Measurements from ENCODE around the gene TBX20.

Gene TBX20, protein sequence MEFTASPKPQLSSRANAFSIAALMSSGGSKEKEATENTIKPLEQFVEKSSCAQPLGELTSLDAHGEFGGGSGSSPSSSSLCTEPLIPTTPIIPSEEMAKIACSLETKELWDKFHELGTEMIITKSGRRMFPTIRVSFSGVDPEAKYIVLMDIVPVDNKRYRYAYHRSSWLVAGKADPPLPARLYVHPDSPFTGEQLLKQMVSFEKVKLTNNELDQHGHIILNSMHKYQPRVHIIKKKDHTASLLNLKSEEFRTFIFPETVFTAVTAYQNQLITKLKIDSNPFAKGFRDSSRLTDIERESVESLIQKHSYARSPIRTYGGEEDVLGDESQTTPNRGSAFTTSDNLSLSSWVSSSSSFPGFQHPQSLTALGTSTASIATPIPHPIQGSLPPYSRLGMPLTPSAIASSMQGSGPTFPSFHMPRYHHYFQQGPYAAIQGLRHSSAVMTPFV

DNA sequence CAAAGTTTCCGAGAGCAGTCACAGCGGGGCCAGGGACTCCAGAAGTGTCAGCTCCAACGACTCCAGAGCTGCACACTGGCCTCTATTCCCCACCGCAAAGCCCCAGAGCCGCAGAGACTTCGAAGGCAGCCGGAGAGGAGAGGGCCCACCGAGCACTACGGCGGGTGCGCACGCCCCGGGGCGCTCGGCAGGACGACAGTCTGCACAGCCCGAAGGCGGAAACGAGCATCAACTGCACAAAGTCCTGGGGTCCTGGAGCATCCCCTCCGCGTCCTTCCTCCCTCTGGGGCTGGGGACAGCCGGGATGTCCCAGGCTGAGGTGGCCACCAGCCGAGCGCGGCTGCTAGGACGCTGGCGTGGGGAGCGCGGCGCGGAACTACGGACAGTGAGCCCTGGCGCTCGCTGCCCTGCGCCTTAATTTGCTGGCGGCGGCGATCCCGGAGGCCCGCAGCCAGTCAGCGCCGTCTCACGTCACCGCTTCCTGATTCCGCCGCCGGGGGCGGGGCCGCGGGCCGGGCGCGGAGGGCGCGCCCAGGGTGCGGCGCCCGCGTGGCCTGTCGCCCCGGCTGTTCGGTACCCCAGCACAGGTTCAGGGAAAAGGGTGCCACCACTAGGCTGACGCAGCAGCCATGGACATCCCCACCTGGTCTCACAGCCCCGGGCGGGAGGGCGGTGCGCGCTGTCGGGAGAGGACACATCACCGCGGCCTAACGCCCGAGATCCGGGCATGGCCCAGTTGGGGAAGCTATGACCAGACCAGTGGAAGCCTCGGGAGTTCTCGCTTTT, at the start of gene TBX20:
TBX20 (minus strand) TSS at position 391 of the 786 bp plus-strand sequence. CDS start 480 bp downstream, outside the sequence.
- DNase-seq, result no peak

DNA sequence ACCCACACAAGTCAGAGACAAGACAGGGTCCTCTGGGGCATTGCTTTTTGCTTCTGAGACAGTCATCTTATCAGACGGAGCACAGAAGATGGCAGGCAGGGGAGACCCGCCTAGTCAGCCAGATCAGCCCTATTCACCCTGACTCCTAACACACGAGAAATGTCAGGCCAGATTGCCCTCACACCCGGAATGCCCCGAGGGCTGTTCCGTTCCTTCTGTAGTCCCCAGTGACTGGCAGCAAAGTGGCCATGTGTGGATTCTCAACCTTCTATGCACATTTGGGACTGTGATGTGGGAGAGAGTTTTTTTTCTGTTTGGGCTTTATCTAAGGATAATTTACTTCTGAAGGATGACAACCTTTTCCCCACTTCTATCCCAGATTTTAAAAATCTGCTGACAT, 35.5 kb upstream of the TBX20 start:
- no peak for DNase-seq

DNA sequence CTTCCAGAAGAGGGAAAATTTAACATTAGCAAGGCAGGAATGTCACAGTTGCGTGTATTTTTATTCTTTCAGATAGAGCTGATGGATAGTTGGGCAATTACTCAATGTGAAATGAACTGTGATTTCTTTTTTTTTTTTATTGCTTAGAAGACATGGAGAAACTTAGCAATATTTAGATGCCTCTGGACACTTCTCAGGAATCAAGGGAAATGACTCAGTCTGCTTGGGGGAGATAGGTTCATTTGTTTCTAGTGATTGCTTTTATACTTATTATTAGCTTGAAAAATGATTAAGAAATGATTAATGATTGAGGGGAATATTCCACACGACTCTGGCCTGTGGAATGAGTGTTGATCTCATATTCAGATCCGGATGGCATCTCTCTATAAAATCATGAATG, 33.1 kb upstream of the TBX20 start:
- no peak for DNase-seq

DNA sequence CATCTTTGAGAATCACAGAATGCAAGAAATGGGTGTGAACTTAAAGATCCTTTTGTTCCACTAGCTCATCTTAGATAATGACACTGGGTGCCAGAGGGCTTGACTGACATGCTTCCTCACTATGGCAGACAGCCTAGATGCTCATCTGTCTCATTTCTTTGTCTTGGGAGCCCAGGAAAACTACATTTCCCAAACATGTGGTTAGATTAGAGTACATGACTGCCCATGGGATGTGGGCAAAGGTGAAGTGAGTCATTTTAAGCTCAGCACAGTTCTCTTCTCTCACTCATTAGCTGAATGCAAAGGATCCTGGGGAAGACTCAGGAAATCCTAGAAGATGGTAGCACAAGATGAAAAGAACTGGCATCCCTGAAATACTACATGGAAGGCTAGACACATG, 32.5 kb upstream of the TBX20 start:
- no peak for DNase-seq

DNA sequence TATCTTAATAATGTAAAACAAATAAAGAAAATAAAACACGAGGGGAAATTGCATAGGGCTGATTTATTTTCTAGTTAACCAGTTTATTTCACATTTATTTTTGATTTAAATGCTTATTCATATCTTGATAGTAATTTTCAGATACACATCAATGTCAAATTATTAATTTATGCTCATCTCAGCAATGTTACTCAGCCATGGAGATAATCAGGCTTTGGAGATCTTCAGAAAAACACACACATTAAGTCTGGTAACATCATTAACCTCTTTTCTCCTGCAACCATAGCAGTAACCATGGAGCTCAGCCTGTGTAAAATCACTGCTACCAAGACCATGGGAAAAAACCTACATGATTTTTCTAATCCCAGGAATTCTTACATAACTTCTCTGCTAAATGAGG, 31.9 kb upstream of the TBX20 start:
- DNase-seq, result no peak

DNA sequence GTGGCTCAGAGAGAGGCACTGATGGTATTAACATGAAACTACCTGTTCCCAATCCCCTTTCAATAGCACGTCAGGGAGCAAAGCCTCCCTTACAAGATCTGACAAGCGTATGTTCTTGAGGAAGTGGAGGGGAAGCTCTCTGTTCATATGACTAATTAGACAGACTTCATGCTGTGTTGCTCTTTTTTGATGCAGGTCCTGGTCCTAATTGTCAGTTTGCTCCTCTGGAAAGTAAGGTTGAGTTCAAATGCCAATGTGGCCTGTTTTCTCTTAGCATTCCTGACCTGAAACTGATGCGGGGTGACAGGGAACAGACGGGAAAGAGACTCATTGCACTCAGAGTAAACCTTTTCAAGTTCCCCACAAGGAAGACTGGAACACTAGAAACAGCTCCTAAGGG, 27.0 kb upstream of the TBX20 start:
- no peak for DNase-seq

DNA sequence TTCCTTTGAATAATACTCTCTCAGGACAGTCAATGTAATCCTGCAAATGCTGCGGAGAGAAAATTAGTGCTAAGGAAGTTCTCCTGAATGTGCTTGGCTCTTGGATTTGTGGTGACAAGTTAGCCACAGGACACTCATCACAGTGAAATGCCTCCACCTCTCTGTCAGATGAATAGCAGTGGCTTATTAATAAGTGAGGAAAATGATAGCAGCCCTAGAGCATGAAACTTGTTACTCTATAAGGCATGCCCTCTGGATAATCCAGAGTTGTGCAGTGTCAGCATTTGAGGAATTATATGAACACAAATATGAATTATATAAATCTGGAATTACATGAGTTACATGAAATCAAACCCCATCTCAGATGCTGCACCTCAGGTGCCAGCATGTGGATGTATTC, 23.5 kb upstream of the TBX20 start:
- no peak for DNase-seq

DNA sequence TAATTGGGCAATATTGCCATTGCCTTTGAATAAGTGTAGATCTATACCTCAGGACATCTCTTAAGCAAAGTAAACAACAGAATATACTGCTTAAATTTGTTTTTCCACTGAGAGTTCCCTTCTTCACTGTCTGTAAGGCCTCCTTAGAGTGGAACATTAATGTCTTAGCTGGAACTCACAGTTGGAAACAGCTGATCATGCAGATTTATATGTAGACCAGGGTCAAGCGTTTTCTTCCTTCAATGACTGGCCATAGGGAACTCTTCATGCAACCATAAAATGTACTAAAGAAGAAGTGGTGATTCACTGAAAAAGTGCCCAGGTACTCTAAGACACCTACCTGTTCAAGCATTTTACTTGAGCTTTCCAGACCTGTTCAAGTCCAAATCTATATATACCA, 18.3 kb upstream of the TBX20 start:
- DNase-seq, result no peak

DNA sequence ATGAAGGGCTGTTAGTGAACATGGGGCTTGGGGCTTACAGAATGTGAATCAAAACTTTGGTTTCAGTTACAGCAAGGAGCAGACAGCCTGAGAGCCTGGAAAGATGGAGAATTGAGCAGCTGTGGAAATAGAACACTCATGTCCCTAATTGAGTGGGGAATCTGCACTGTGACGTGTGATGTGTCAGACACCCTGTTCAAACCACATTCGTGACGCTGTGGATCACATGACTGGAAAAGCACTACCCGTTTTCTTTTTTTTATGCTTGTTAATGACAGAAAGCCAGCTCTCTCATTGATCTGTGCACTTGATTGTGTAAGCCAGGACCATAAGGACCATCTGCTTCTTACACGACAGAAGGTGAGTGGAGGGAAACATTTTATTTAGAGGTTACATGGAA, 15.1 kb upstream of the TBX20 start:
- peak; percentile 70 for DNase-seq

DNA sequence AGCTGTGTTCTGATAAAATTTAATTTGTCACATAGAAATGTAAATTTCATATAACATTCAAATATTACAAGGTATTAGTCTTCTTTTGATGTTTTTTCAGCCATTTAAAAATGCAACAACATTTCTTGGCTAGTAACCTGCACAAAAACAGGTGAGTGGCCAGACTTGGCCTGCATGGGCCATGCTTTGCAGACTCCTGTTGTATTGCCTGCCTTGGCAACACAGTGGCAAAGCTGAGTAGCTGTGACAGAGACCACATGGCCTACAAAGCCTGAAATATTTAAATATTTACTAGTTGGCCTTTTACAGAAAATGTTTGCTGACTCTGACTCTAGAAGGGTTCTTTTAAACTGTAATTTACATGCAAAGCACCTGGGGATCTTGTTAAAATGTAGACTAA, 13.5 kb upstream of the TBX20 start:
- no peak for DNase-seq

DNA sequence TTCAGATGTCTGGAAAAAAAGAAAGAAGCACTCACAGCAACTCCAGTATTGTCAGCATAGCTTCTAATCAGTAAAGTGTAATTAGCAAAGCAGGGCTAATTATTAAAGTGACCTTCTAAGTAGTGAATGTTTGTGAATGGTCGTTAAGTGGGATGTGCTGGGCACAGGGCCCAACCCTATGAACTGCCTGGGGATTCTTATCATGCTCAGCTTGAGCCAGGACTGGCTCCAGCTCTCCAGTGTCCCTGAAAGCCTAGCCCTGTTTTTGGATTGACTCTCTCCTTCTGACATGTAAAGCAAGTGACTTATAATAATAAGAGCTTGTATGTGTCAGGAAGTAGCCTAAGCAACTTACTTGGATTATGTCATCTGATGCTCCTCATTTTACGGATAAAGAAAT, 9.5 kb upstream of the TBX20 start:
- no peak for DNase-seq

DNA sequence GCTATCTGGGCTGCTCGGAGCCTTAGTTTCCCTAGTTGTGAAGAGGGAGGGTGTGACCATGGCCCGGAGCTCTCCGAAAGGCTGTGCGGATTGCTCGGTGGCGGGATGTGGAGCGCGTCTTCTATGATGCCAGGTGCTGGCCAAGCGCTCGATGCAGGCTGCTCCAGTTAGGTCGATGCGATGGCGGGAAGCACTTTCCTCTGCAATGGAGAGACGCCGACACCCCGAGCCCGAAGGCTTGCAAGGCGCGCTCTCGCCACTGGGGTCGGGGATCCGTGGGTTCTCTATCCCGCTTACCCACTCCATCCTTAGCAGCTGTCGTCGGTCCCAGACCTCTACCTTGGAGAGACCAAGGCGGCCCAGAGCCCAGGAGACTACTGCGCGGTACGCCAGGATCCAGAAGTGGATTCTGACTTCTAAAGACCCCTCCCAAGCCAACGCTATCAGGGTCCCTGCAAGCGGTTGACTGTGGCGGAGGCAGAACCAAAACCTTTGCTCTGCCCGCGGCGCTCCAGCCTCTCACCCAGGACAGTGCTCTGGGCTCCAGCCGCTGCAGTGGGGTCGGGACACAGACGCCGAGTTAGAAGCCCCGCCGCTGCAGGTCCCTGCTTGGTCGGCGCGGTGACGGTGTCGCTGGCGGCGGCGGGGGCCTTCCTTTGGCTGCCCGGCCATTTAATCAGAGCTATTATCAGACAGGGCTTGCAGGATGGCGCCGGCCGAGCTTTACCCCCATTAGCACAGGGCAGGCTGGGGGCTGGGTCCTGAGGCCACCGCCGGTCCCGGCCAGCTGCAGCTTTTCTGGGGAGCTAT, 7.8 kb upstream of the TBX20 start:
- no peak for DNase-seq

DNA sequence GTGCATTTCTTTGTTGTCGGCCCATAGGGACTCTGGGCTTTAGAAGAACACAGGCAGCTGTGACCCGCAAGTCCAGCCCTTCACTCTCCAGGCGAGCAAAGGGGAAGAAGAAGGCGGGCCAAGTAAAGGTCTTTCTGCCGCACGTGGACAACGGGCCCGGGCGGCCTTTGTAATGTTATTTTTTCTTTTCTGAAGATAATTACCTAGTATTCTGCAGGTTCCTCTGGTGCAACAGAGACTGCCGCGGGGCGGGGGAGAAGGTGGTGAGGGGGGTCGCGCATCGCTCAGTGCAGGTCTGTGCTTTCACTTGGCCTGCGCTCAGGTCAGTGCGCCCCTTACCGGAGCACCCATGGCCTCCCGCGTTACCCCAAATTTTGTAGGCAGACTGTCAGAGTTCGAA, 7.1 kb upstream of the TBX20 start:
- DNase-seq, result no peak

DNA sequence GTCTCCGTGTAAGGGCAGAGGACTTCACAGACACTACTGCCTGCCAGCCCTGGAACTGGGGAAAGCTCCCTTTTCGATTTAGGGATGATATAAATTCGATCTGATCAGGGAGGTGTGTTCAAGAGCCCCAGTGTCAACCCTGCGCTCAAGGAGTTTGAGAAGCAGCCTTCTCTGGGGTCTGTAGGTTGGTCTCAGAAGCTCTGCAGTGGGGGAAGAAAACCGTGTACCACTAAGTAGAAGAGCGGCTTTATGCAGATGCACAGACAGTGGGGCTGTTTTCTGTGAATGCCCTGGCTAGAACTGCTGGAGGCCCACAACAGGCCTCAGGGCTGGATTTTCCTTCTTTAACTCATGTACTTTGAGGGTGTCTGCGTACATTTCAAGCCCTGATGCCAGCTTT, 6.3 kb upstream of the TBX20 start:
- DNase-seq, result no peak

DNA sequence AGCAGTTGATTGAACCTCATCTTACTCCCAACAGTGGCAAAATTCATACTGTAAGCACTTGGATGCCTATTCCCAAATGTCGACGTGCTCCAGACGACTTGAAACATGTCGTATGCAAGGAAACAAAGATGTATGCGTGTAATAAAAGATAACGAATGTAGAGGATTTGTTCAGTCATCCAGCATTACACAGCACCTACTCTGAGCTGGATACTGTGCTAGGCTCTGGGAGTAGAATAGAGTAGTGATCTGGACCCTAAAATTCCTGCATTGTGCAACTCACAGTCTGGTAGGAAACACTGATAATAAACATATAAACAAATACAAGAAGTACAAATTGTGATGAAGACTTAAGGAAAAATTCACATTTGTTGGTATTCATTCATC, 5.6 kb upstream of the TBX20 start:
- DNase-seq, result no peak

DNA sequence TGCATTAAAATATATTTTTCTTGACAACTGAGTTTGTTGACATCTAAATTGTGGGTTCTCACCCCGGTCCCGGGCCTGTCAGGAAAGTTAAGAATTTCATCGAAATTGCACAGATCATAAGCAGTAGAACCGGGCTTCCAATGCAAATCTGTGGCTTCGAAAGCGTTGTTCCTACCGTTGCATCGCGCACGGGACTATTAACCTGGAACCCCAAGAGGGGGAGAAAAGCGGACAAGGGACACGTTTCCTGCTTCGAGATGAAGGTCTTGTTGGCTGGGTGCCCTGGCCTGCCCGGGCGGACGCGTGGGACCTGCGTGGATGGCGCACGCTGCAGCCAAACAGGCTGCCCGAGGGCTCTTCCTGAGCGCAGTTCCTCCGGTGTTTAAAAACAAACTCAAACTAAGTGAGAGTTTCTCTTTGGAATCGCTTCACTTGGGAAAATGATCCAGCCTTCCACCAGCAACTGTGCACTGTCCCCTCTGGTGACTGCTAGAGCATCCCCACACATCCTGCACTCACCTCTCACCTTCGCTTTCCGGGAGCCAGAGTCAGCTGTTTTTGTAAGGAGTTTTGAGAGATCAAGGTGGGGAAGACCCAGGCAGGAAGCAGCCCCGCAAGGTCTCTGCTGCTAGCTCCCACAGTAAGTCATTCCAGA, 5.1 kb upstream of the TBX20 start:
- DNase-seq, result no peak

DNA sequence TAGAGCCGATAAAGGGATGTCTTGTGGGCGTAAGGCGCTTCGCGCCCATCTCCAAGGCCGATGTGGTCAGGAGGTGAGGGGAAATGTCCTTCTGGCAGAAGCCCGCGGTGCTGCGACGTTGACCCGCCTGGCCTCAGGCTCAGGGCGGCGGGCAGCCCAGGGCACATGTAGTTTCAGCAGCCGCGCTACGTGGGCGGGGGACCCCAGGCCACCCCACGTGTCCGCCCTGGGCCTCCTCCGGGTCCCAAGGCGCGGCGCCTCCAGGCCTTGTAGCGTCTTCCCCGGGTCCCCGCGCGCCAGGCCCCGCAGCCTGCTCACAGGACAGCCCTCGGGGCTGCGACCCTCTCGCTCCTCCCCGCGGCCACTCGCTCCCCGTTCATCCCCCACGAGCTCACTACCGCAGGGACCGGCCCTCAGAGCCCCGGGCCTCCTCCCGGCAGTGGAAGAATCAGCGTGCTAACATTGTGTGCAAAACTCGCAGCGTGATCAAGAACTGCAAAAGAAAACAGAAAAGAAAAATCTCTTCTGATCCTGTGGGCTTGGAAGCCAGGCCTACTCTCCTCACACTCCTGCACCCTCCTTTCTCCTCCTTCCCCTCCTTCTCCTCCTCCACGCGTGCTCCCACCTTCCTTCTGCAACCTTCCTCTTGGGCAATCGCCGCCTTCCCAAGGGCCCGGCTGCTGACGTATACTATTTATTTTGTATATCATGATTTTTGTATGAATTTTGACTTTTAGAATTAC, 4.4 kb upstream of the TBX20 start:
- DNase-seq, result no peak

DNA sequence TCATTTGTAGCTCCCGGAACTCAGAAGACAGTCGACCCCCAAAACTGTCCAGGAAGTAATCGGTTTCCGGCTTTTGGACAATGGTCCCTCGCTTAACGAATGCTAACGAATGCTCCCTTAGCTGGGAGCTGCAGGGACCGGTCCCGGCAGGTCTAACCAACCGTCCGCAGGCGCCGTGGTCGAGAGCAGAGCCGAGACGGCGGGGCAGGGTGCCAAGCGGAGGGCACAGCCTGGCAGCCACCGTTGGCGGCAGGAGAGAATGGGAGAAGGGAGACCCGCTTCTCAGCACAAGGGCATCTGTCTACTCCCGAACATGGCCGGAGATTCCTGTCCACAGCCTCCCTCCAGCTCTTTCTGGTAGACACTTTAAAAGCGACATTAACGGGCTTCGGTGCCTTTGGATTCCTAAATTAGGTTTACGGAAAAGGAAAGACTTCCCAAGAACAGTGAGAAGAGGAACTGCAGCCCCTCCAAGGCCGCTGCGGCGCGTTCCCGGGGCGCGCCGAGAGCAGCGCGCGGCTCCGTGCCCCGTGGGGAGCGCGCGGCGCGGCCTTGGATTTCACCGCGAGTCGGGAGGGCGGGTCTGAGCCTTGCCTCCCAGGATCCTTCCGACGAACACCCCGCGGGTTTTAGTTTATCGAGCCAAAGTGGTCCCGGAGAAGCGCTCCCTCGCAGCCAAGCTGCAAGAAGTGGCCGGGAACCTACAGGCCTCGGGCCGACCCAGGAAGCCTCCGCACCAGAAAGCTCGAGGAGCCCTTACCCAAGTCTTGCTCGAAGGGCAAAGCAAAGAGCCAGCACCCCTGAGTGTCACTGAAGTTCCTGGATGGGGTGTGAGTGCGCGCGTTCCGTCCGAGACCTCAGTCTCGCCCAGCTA, 3.6 kb upstream of the TBX20 start:
- no peak for DNase-seq

DNA sequence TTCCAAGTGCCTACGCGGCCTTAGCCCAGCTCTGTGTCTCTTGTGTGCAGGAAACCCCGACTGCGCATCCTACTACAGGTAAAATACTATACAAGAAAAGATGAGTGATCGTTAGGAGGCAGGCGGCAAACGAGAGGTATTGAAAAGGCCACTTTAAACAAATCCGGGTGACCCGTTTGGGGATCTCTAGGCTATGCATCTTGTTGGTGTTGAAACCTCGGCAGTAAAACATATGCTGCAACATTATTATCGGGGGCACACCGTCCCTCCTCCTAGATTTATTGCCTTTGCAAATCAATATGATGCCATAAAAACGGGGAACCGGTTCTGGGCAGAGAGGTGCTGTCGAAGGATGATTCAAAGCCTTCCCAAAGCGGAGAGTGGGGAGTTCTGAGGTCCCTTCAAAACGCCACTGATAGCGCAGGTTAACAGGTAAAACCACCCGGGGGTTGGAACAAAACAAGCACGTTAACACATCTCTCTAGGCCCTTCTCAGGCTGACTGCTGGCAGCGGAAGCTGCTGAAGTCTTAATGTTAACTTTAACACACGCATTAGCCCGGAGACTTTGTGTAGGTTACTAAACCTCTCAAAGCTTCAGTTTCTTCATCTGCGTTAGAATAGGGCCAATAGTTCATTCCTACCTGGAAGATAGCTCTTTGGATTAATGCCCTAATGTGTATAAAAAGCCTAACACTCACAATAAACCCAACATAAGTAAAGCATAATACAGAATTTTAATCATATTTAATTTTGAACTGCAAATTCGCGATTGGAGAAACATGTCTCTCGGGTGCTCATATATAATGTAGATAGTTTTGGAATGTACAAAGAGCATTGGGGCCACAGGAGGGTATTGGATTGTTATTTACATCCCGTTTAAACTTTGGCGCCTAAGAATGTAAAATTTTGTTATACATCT, 2.6 kb upstream of the TBX20 start:
- DNase-seq, result no peak
